Stimulated activated CD8-positive, alpha-beta memory T cell treated with anti-CD3 and anti-CD28 coated beads, Interleukin-12 subunit alpha, Interleukin-12 subunit beta, amount 100 ng/mL, for 24 hours (primary cell): ENCODE data around the gene ZNF112.

Source experiments
- DNase-seq: peaks from one replicate; pipeline ENCODE4 v3.0.0-alpha.2; 2020; ENCODE audit errors: extremely low read depth

The ZNF112 gene

DNA sequence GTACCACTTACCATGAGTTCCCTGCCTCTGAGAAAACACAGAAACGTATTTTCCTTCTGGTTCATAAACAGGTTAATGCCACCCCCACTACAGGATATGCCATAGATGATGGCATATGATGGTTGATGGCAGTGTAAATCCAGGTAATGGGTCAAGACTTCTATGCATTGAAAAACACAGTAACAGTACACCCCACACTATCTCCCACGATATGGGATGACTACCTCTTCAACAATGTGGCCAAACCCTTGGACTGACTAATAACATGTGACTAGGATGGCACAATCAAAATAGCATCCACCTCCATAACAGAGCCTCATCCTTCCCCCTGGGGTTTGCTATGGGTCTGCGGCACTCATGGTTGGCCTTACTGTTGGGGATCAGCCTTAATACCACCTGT, 73.6 kb downstream of the ZNF112 start:
- DNase-seq: no peak

DNA sequence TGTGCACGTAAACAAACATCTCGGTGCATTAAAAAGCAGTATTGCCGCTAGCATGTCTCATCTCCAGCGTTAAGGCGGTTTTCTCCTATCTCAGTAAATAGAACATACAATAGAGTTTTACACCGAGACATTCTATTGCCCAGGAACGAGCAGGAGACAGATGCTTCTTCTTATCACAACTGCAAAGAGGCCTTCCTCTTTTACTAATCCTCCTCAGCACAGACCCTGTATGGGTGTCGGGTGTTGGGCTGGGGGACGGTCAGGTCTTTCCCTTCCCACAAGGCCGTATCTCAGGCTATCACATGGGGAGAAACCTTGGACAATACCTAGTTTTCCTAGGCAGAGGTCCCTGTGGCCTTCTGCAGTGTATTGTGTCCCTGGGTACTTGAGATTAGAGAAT, 75.6 kb downstream of the ZNF112 start:
- no peak for DNase-seq

DNA sequence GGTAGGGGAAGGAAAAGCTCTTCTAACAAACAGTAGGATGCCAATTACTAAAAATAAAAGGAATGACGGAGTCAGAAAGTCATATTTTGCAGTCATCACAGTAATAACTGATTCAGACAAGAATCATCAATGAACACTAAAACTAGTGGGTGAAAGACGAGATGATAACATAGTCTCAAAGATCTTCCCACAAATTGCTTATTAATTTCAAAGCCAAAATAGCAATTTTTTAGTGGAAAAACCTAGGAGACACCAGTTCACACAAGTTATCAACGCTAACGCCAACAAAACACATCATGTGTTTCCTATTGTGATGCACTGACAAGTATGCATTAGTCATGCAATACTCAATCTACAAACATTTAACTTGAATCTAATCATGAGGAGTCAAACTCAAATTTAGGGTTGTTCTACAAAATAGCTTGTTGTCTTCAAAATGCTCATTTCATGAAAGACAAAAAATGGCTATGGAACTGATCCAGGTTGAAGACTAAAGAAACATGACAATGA, 78.2 kb downstream of the ZNF112 start:
- no peak for DNase-seq

DNA sequence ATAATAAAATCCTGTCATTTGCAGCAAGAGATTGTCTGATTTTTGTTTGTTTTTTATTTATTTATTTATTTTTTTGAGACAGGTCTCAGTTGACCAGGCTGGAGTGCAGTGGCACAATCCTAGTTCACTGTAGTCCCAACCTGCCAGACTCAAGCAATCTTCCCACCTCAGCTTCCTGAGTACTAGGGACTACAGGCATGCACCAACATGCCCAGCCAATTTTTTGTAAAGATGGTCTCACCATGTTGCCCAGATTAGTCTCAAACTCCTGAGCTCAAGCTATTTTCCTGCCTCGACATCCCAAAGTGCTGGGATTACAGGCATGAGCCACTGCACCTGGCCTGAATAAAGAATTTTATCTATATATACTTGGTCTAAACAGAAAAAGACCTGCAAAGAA, 79.1 kb downstream of the ZNF112 start:
- DNase-seq: no peak
